ENCODE measurements around the gene CEP170. TPM values are rescaled to one million over a fixed set of nuclear protein-coding genes. Genes with fewer than 3 reads are reported as not detected.
A peak's percentile ranks its signal among the peaks of the same experiment; 100 is the strongest.
"Not testable (repeated sequence)": the region's sequence is repeated elsewhere in the genome, so short reads cannot be mapped to it uniquely, and the experiment has no call there.

The CEP170 gene
- total RNA-seq, 1 donor from 2014 or later = 164 TPM

GRCh38 chr1:243179720-243180119 lies 75.4 kb downstream of the CEP170 start:
- no peaks in the 10 kb centered on the region for H3K27me3 Mint-ChIP-seq (ENCODE audit: low read depth, unreplicated experiment)
- H3K27ac ChIP-seq (ENCODE audit: low read depth, low read length) = no peak overlapping the region
- H3K4me3 Mint-ChIP-seq (ENCODE audit: unreplicated experiment) = no peak overlapping the region
- peak; percentile 6 for DNase-seq (ENCODE audit: low read depth)
- H3K79me2 ChIP-seq (ENCODE audit: insufficient read depth, low read length) = peaks cover 58% of the 10 kb centered on the region
- H4K20me1 ChIP-seq (ENCODE audit: insufficient read depth, low read length) = no peaks in the 10 kb centered on the region
- no peak overlapping the region for H2AFZ ChIP-seq (ENCODE audit: low read depth, low read length)
- no peak overlapping the region for H3K27ac Mint-ChIP-seq (ENCODE audit: unreplicated experiment)
- no peaks in the 10 kb centered on the region for H3K4me1 Mint-ChIP-seq (ENCODE audit: low read depth, unreplicated experiment)
- H3K4me3 ChIP-seq (ENCODE audit: insufficient read depth, low read depth, low read length) = no peak overlapping the region
- H3K4me2 ChIP-seq (ENCODE audit: low read length) = no peak overlapping the region
- no peaks in the 10 kb centered on the region for H3K4me1 ChIP-seq (ENCODE audit: insufficient read depth, low read length)
- no peak for FAIRE-seq
- TF ChIP-seq CTCF (IDR thresholded peaks at IDR 0.05; ENCODE audit: insufficient read depth, low read depth, low read length) = no peak
- no peak for TF ChIP-seq EZH2 (IDR thresholded peaks at IDR 0.05; ENCODE audit: insufficient read depth, low read length)
- peaks cover 11% of the 10 kb centered on the region for H3K36me3 ChIP-seq (ENCODE audit: insufficient read depth, low read length)
- no peaks in the 10 kb centered on the region for H3K27me3 ChIP-seq (ENCODE audit: insufficient read depth, low read length)
- H3K9ac ChIP-seq (ENCODE audit: low read length) = no peak overlapping the region
- H3K9me3 ChIP-seq (ENCODE audit: insufficient read depth, low read depth, low read length) = no peaks in the 10 kb centered on the region
- H3K9me3 Mint-ChIP-seq (ENCODE audit: unreplicated experiment) = no peaks in the 10 kb centered on the region
- peaks cover 2% of the 10 kb centered on the region for H3K36me3 Mint-ChIP-seq (ENCODE audit: low read depth, unreplicated experiment)

- not testable (repeated sequence) for H3K27me3 ChIP-seq (ENCODE audit: insufficient read depth, low read length); H2AFZ ChIP-seq (ENCODE audit: low read depth, low read length); FAIRE-seq; H3K4me1 Mint-ChIP-seq (ENCODE audit: low read depth, unreplicated experiment); H3K4me3 ChIP-seq (ENCODE audit: insufficient read depth, low read depth, low read length); H3K9me3 Mint-ChIP-seq (ENCODE audit: unreplicated experiment); H3K4me2 ChIP-seq (ENCODE audit: low read length); H3K9ac ChIP-seq (ENCODE audit: low read length); DNase-seq (ENCODE audit: low read depth); H3K36me3 ChIP-seq (ENCODE audit: insufficient read depth, low read length); H3K36me3 Mint-ChIP-seq (ENCODE audit: low read depth, unreplicated experiment); H3K27me3 Mint-ChIP-seq (ENCODE audit: low read depth, unreplicated experiment); H3K27ac ChIP-seq (ENCODE audit: low read depth, low read length); H3K27ac Mint-ChIP-seq (ENCODE audit: unreplicated experiment); H3K4me1 ChIP-seq (ENCODE audit: insufficient read depth, low read length); H4K20me1 ChIP-seq (ENCODE audit: insufficient read depth, low read length); H3K4me3 Mint-ChIP-seq (ENCODE audit: unreplicated experiment); H3K9me3 ChIP-seq (ENCODE audit: insufficient read depth, low read depth, low read length)
- peaks cover 65% of the 10 kb centered on the region for H3K79me2 ChIP-seq (ENCODE audit: insufficient read depth, low read length)
Observed at GRCh38 chr1:243177792-243178191, 77.3 kb downstream of the CEP170 start.

GRCh38 chr1:243173758-243174369 lies 81.2 kb downstream of the CEP170 start:
- not testable (repeated sequence) for H3K4me3 Mint-ChIP-seq (ENCODE audit: unreplicated experiment); H3K4me3 ChIP-seq (ENCODE audit: insufficient read depth, low read depth, low read length); DNase-seq (ENCODE audit: low read depth); H4K20me1 ChIP-seq (ENCODE audit: insufficient read depth, low read length); H3K9me3 Mint-ChIP-seq (ENCODE audit: unreplicated experiment); H3K4me1 Mint-ChIP-seq (ENCODE audit: low read depth, unreplicated experiment); H3K27ac ChIP-seq (ENCODE audit: low read depth, low read length); H3K36me3 Mint-ChIP-seq (ENCODE audit: low read depth, unreplicated experiment); H3K27me3 ChIP-seq (ENCODE audit: insufficient read depth, low read length); H3K27me3 Mint-ChIP-seq (ENCODE audit: low read depth, unreplicated experiment); H3K27ac Mint-ChIP-seq (ENCODE audit: unreplicated experiment); H3K36me3 ChIP-seq (ENCODE audit: insufficient read depth, low read length); H3K9me3 ChIP-seq (ENCODE audit: insufficient read depth, low read depth, low read length); H3K4me1 ChIP-seq (ENCODE audit: insufficient read depth, low read length); H2AFZ ChIP-seq (ENCODE audit: low read depth, low read length); H3K9ac ChIP-seq (ENCODE audit: low read length)
- Histone ChIP-seq H3K79me2 (ENCODE audit: insufficient read depth, low read length) (peaks cover 53% of the 10 kb centered on the region), H3K4me2 (ENCODE audit: low read length) (peak overlapping the region; percentile 30)
- peak; percentile 84 for FAIRE-seq

GRCh38 chr1:243164911-243165310 lies 90.2 kb downstream of the CEP170 start:
- H3K4me1 Mint-ChIP-seq (ENCODE audit: low read depth, unreplicated experiment); H3K4me3 ChIP-seq (ENCODE audit: insufficient read depth, low read depth, low read length); H3K4me3 Mint-ChIP-seq (ENCODE audit: unreplicated experiment); H3K36me3 Mint-ChIP-seq (ENCODE audit: low read depth, unreplicated experiment); H3K9me3 ChIP-seq (ENCODE audit: insufficient read depth, low read depth, low read length); H3K9me3 Mint-ChIP-seq (ENCODE audit: unreplicated experiment); H3K36me3 ChIP-seq (ENCODE audit: insufficient read depth, low read length); H4K20me1 ChIP-seq (ENCODE audit: insufficient read depth, low read length); H3K4me2 ChIP-seq (ENCODE audit: low read length); DNase-seq (ENCODE audit: low read depth); H3K27ac Mint-ChIP-seq (ENCODE audit: unreplicated experiment); H3K9ac ChIP-seq (ENCODE audit: low read length); H2AFZ ChIP-seq (ENCODE audit: low read depth, low read length); H3K4me1 ChIP-seq (ENCODE audit: insufficient read depth, low read length); H3K27me3 ChIP-seq (ENCODE audit: insufficient read depth, low read length); H3K79me2 ChIP-seq (ENCODE audit: insufficient read depth, low read length); H3K27ac ChIP-seq (ENCODE audit: low read depth, low read length); H3K27me3 Mint-ChIP-seq (ENCODE audit: low read depth, unreplicated experiment): not testable (repeated sequence)
- FAIRE-seq = peak; percentile 83

- not testable (repeated sequence) for H3K27ac Mint-ChIP-seq (ENCODE audit: unreplicated experiment); H2AFZ ChIP-seq (ENCODE audit: low read depth, low read length); H3K4me1 ChIP-seq (ENCODE audit: insufficient read depth, low read length); H3K27me3 ChIP-seq (ENCODE audit: insufficient read depth, low read length); H3K9me3 ChIP-seq (ENCODE audit: insufficient read depth, low read depth, low read length); H3K27me3 Mint-ChIP-seq (ENCODE audit: low read depth, unreplicated experiment); H3K4me2 ChIP-seq (ENCODE audit: low read length); H3K4me1 Mint-ChIP-seq (ENCODE audit: low read depth, unreplicated experiment); H3K4me3 Mint-ChIP-seq (ENCODE audit: unreplicated experiment); H4K20me1 ChIP-seq (ENCODE audit: insufficient read depth, low read length); H3K36me3 ChIP-seq (ENCODE audit: insufficient read depth, low read length); H3K27ac ChIP-seq (ENCODE audit: low read depth, low read length); H3K9ac ChIP-seq (ENCODE audit: low read length); H3K9me3 Mint-ChIP-seq (ENCODE audit: unreplicated experiment); FAIRE-seq; H3K36me3 Mint-ChIP-seq (ENCODE audit: low read depth, unreplicated experiment); H3K4me3 ChIP-seq (ENCODE audit: insufficient read depth, low read depth, low read length)
- peaks cover 13% of the 10 kb centered on the region for H3K79me2 ChIP-seq (ENCODE audit: insufficient read depth, low read length)
- peak; percentile 15 for DNase-seq (ENCODE audit: low read depth)
Observed at GRCh38 chr1:243150906-243151305, 104.2 kb downstream of the CEP170 start.

All from astrocyte (in vitro differentiated cells and primary cell).